Mesendoderm (in vitro differentiated cells): Measurements from ENCODE around the gene ADCY7.

Source experiments
- DNase-seq: peaks from one replicate; pipeline ENCODE4 v3.0.0; 2013
- H2AK5ac ChIP-seq: 2 replicates; pipeline ENCODE4 v1.6.1; 2013; ENCODE audit warnings: low read length, inconsistent platforms
- H2BK120ac ChIP-seq: 2 replicates; pipeline ENCODE4 v1.6.1; 2013; ENCODE audit warnings: low read depth, mild to moderate bottlenecking, low read length, moderate library complexity, mixed read lengths
- H2BK15ac ChIP-seq: replicated peaks from 2 replicates; pipeline ENCODE4 v1.6.1; 2013; ENCODE audit warnings: low read depth, mild to moderate bottlenecking, moderate library complexity
- H2BK5ac ChIP-seq: 2 replicates; pipeline ENCODE4 v1.6.1; 2013; ENCODE audit warnings: low read length, inconsistent platforms
- H3K18ac ChIP-seq: 2 replicates; pipeline ENCODE4 v1.6.1; 2013; ENCODE audit warnings: mild to moderate bottlenecking, low read length, mixed read lengths
- H3K23ac ChIP-seq: one replicate; pipeline ENCODE4 v1.6.1; 2013; ENCODE audit warnings: low read length
- H3K27ac ChIP-seq: 2 replicates; pipeline ENCODE4 v1.5.1; 2013; ENCODE audit warnings: low read depth, mild to moderate bottlenecking, inconsistent platforms, low read length, moderate library complexity
- H3K27me3 ChIP-seq: 2 replicates; pipeline ENCODE4 v1.6.1; 2013; ENCODE audit warnings: low read length, control low read depth, mild to moderate bottlenecking, inconsistent platforms; ENCODE audit not compliant: insufficient read depth, poor library complexity
- H3K36me3 ChIP-seq: 2 replicates; pipeline ENCODE4 v1.6.1; 2013; ENCODE audit warnings: low read length, inconsistent platforms; ENCODE audit not compliant: control insufficient read depth, insufficient read depth
- H3K4ac ChIP-seq: one replicate; pipeline ENCODE4 v1.6.1; 2013; ENCODE audit warnings: low read depth, mild to moderate bottlenecking, low read length, moderate library complexity
- H3K4me1 ChIP-seq: 2 replicates; pipeline ENCODE4 v1.6.1; 2013; ENCODE audit warnings: low read depth, low read length, inconsistent platforms; ENCODE audit not compliant: control insufficient read depth
- H3K4me2 ChIP-seq: 2 replicates; pipeline ENCODE4 v1.6.1; 2013; ENCODE audit warnings: low read length
- H3K4me3 ChIP-seq: 2 replicates; pipeline ENCODE4 v1.5.1; 2013; ENCODE audit warnings: mild to moderate bottlenecking, low read length
- H3K56ac ChIP-seq: one replicate; pipeline ENCODE4 v1.6.1; 2013; ENCODE audit warnings: low read length
- H3K79me1 ChIP-seq: 2 replicates; pipeline ENCODE4 v1.6.1; 2013; ENCODE audit warnings: low read length, inconsistent platforms
- H3K79me2 ChIP-seq: 2 replicates; pipeline ENCODE4 v1.6.1; 2013; ENCODE audit warnings: mild to moderate bottlenecking, low read length; ENCODE audit not compliant: control insufficient read depth, insufficient read depth
- H3K9ac ChIP-seq: 2 replicates; pipeline ENCODE4 v1.6.1; 2013; ENCODE audit warnings: low read length, inconsistent platforms
- H4K5ac ChIP-seq: one replicate; pipeline ENCODE4 v1.6.1; 2013; ENCODE audit warnings: low read length
- H4K8ac ChIP-seq: one replicate; pipeline ENCODE4 v1.6.1; 2013; ENCODE audit warnings: low read depth, mild to moderate bottlenecking, control low read depth, low read length, moderate library complexity
- WGBS: extraction: QIAGEN DNeasy Blood & Tissue Kit; methylation state at CpG from one replicate; pipeline ENCODE4 v1.1.7; 2013; ENCODE audit warnings: low lambda C conversion rate, missing lambda C conversion rate; ENCODE audit not compliant: insufficient coverage; ENCODE audit errors: extremely low coverage; 5-methylcytosine and 5-hydroxymethylcytosine counted together

Gene ADCY7

DNA sequence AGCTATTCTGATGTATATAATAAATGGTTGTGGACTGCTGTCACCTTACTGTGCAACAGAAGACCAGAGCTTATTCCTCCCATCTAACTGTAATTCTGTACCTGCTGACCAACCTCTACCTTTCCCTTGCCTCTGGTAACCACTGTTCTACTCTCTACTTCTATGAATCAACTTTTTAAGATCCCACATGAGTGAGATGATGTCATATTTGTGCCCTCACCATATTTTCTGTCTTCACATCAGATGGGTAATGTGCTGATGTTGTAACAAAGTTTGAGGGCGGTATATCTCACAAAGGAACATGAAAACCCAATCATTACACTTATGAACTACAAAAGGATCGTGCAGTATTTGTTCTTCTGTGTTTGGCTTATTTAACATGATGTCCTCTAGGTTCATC, 85.6 kb downstream of the ADCY7 start:
- Histone ChIP-seq H3K4me2 (no peak overlapping the region), H3K4ac (no peak overlapping the region), H3K79me2 (no peaks in the 10 kb centered on the region), H3K56ac (no peak overlapping the region), H3K27ac (no peak overlapping the region), H3K18ac (no peak overlapping the region), H2BK5ac (no peak overlapping the region), H2BK120ac (no peak overlapping the region), H3K4me1 (no peaks in the 10 kb centered on the region), H3K9ac (no peak overlapping the region), H3K23ac (no peak overlapping the region), H3K79me1 (peaks cover under 1% of the 10 kb centered on the region), H2BK15ac (no peak overlapping the region), H4K5ac (no peak overlapping the region), H3K27me3 (no peaks in the 10 kb centered on the region), H3K4me3 (no peak overlapping the region), H2AK5ac (no peak overlapping the region), H4K8ac (no peak overlapping the region), H3K36me3 (peaks cover 5% of the 10 kb centered on the region)
- no peak for DNase-seq
- no CpG with 5 or more reads among the region's 2 CpGs for WGBS

DNA sequence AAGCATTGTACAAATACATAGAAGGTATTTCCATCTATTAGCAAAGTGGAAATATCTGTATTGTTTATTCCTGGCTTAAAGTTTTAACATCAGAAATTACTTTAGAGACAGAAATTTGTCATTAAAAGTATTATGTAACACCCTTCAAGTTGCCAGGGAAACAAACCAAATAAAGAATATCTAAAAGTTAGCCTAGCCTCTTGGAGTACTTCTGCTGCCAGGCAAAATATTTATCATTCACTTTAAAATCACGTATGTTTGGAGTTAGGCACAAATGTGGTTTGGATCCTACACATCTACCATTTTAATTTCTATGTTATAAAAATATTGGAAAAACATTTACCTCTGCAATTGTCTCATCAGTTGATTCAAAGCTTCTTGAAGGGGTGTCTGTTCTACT, 87.7 kb downstream of the ADCY7 start:
- H3K27me3 ChIP-seq: no peaks in the 10 kb centered on the region
- H3K23ac ChIP-seq: no peak overlapping the region
- WGBS: no CpG with 5 or more reads among the region's 1 CpG
- no peak overlapping the region for H3K4me3 ChIP-seq
- no peak overlapping the region for H3K4ac ChIP-seq
- H3K9ac ChIP-seq: no peak overlapping the region
- H3K4me1 ChIP-seq: no peaks in the 10 kb centered on the region
- H3K56ac ChIP-seq: no peak overlapping the region
- H3K79me1 ChIP-seq: peaks cover 1% of the 10 kb centered on the region
- no peak overlapping the region for H2AK5ac ChIP-seq
- no peak for DNase-seq
- H3K18ac ChIP-seq: no peak overlapping the region
- peaks cover 5% of the 10 kb centered on the region for H3K36me3 ChIP-seq
- no peak overlapping the region for H2BK15ac ChIP-seq
- H4K8ac ChIP-seq: no peak overlapping the region
- no peak overlapping the region for H3K27ac ChIP-seq
- no peak overlapping the region for H2BK120ac ChIP-seq
- H2BK5ac ChIP-seq: no peak overlapping the region
- H3K79me2 ChIP-seq: no peaks in the 10 kb centered on the region
- H4K5ac ChIP-seq: no peak overlapping the region
- H3K4me2 ChIP-seq: no peak overlapping the region

DNA sequence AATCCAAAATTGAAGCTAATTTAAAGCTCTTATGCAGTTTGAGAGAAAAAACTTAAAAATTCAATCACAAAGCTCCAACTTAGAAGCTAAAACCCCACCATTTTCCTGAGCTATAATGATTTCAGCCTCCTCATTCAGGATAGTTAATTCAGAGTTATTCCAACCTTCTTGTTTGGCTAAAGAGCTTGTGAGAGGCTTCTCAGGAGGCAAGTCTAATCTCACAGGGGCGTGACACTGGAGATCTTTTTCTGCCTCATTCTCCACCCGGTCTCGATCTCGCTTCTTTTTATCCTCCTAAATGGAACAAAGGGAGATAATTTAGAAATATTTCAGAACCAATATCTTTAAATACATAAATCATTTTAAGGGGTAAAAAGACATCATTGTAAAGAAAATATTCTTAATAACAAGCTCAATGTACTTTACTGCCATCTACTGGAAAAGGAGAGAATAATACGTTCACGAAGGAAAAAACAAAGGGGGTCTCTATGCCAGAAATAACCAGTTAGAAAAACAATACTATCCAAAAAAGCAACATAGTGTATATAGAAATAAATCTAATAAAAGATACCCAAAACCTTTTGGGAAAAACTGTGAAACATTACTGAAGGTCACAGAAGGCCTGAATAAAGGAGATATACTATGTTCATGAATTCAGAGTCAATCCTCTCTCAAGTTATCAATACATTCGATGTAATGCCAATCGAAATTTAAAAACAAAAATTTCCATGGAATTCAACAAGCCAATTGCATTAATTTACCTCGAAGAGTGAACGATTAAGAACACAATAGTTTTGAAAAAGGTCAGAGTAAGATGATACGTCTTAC, 88.5 kb downstream of the ADCY7 start:
- H3K9ac ChIP-seq: no peak overlapping the region
- H3K23ac ChIP-seq: no peak overlapping the region
- no peaks in the 10 kb centered on the region for H3K27me3 ChIP-seq
- no peak overlapping the region for H3K4ac ChIP-seq
- no peak overlapping the region for H3K4me3 ChIP-seq
- peaks cover 1% of the 10 kb centered on the region for H3K79me1 ChIP-seq
- H2BK120ac ChIP-seq: no peak overlapping the region
- H3K4me1 ChIP-seq: no peaks in the 10 kb centered on the region
- H3K56ac ChIP-seq: no peak overlapping the region
- H2AK5ac ChIP-seq: no peak overlapping the region
- H4K8ac ChIP-seq: no peak overlapping the region
- peaks cover 5% of the 10 kb centered on the region for H3K36me3 ChIP-seq
- H3K18ac ChIP-seq: no peak overlapping the region
- H2BK5ac ChIP-seq: no peak overlapping the region
- no peak overlapping the region for H3K27ac ChIP-seq
- H3K4me2 ChIP-seq: no peak overlapping the region
- no peak overlapping the region for H4K5ac ChIP-seq
- H3K79me2 ChIP-seq: peaks cover 2% of the 10 kb centered on the region
- H2BK15ac ChIP-seq: no peak overlapping the region
- DNase-seq: peak; percentile 23
- no CpG with 5 or more reads among the region's 11 CpGs for WGBS

DNA sequence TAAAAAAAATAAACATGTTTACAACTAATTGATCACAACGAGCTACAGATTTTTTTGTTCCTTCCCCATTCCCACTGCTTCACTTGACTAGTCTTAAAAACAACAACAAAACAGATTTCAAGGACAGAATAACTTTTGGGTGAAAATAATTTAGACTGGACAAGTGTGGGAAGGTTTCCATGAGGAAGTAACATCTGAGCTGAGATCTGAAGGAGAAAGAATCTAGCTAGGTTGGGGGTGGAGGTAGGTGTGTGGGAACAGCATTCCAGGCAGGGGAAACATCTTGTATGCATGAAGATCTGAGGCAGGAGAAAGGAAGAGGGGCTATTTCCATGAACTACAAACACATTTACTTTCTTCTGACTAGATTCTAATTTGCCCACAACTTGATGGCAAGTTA, 93.3 kb downstream of the ADCY7 start:
- Histone ChIP-seq H3K79me2 (peaks cover 16% of the 10 kb centered on the region), H3K27me3 (no peaks in the 10 kb centered on the region), H2BK15ac (no peak overlapping the region), H3K18ac (no peak overlapping the region), H4K8ac (no peak overlapping the region), H3K56ac (no peak overlapping the region), H2BK120ac (no peak overlapping the region), H3K27ac (no peak overlapping the region), H3K23ac (no peak overlapping the region), H3K79me1 (peaks cover 10% of the 10 kb centered on the region), H3K9ac (no peak overlapping the region), H3K4me3 (no peak overlapping the region), H2AK5ac (no peak overlapping the region), H3K4me1 (no peaks in the 10 kb centered on the region), H3K36me3 (no peaks in the 10 kb centered on the region), H2BK5ac (no peak overlapping the region), H4K5ac (no peak overlapping the region), H3K4me2 (no peak overlapping the region), H3K4ac (no peak overlapping the region)
- no CpG with 5 or more reads among the region's 1 CpG for WGBS
- DNase-seq: peak; percentile 34

DNA sequence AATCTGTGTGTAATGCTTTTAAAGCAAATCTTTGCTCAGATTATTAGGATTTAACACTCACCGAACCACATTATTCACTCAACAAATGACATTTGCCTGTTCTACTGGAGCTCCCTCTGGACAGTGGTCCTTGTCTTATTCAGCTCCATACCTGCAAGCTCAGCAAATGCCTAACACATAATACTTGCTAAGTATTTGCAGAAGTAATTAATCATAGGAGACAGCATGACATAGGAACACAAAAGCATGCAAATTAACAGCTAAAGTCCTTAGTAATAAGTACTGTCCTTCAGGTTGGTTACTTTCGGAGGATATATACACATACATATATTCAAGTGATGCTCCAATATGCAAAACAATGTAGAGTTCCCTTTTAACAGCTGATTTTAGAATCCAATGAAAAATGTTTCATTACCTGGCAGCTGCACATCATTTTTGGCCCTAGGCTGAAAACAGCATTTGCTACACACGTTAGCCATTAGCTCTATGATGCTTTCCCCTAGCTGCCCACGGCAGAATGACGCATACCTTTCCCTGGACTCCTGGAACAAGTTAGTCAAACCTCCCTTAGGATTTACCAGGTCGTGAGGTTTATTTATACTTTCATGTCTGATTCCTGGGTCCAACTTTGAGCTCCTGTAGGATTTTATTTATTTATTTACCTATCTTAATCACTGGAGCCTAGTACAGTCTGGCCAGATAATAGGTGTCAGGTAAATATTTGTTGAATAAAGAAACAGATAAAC, 93.9 kb downstream of the ADCY7 start:
- Histone ChIP-seq H3K79me1 (peaks cover 10% of the 10 kb centered on the region), H2AK5ac (no peak overlapping the region), H3K79me2 (peaks cover 21% of the 10 kb centered on the region), H3K36me3 (no peaks in the 10 kb centered on the region), H3K18ac (no peak overlapping the region), H3K23ac (no peak overlapping the region), H4K8ac (no peak overlapping the region), H3K27me3 (no peaks in the 10 kb centered on the region), H4K5ac (no peak overlapping the region), H3K4me3 (no peak overlapping the region), H2BK15ac (no peak overlapping the region), H3K4me2 (no peak overlapping the region), H3K9ac (no peak overlapping the region), H2BK5ac (no peak overlapping the region), H3K4me1 (no peaks in the 10 kb centered on the region), H2BK120ac (no peak overlapping the region), H3K56ac (no peak overlapping the region), H3K4ac (no peak overlapping the region), H3K27ac (no peak overlapping the region)
- DNase-seq: no peak
- WGBS: no CpG with 5 or more reads among the region's 6 CpGs
